Measurements from ENCODE around the gene SNTB2. TPM values are rescaled to one million over a fixed set of nuclear protein-coding genes. Genes with fewer than 3 reads are reported as not detected.
A peak's percentile ranks its signal among the peaks of the same experiment; 100 is the strongest.

SNTB2 gene
- total and polyA plus RNA-seq, 2 of the 13 experiments (the other 11 are each of a cell fraction or from before 2014, with no cell fraction given): 11.5 to 19.2 TPM

DNA sequence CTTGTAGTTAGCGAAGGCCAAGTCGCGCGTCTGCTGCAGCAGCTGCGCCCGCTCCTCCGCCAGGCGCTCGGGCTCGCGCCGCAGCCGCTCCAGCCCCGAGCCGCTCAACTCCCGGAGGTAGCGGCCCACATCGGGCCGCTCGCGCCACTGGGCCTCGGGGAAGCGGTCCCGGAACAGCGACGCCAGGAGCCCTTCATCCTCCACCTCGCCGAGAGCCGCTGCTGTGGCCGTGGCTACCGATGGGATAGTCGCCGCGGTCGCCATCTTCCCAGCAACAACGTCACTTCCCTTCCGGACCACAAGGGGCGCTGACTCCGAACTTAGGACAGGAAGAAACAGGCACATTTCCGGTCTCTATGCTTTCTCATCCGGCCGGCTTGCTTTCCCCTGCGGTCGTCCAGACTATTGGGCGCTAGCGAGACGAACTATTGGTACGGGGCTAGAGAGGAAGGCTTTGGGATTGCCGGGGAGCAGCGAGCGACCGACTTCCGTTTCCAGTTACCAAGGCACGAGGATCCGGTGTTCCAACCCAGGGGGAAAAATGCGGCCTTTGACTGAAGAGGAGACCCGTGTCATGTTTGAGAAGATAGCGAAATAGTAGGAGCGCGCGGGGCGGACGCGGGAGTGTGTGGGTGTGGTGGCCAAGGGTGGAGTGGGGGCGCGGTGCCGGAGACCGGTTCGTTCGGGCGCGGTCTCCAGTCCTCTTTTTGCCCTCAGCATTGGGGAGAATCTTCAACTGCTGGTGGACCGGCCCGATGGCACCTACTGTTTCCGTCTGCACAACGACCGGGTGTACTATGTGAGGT is 152.5 kb downstream of the SNTB2 start, which contains the start of the genes COG8 and NIP7 (continued):
- TF ChIP-seq, protein P1, sequence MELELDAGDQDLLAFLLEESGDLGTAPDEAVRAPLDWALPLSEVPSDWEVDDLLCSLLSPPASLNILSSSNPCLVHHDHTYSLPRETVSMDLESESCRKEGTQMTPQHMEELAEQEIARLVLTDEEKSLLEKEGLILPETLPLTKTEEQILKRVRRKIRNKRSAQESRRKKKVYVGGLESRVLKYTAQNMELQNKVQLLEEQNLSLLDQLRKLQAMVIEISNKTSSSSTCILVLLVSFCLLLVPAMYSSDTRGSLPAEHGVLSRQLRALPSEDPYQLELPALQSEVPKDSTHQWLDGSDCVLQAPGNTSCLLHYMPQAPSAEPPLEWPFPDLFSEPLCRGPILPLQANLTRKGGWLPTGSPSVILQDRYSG (CRISPR knock-in tag; IDR thresholded peaks at IDR 0.05): peak; percentile 65; the same call in 1 of the 2 replicates
- TF ChIP-seq ZNF292 (CRISPR knock-in tag; IDR thresholded peaks at IDR 0.05; ENCODE audit: borderline replicate concordance, low read depth): no peak
- TF ChIP-seq HDAC1 (CRISPR knock-in tag; IDR thresholded peaks at IDR 0.05): peak; percentile 96
- peak; percentile 62; the same call in 1 of the 2 replicates for TF ChIP-seq ZNF235 (CRISPR knock-in tag; IDR thresholded peaks at IDR 0.05; ENCODE audit: borderline replicate concordance)
- TF ChIP-seq, protein P2, sequence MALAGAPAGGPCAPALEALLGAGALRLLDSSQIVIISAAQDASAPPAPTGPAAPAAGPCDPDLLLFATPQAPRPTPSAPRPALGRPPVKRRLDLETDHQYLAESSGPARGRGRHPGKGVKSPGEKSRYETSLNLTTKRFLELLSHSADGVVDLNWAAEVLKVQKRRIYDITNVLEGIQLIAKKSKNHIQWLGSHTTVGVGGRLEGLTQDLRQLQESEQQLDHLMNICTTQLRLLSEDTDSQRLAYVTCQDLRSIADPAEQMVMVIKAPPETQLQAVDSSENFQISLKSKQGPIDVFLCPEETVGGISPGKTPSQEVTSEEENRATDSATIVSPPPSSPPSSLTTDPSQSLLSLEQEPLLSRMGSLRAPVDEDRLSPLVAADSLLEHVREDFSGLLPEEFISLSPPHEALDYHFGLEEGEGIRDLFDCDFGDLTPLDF (CRISPR knock-in tag; IDR thresholded peaks at IDR 0.05): peak; percentile 69; the same call in 1 of the 2 replicates
- TF ChIP-seq MAZ (IDR thresholded peaks at IDR 0.05; ENCODE audit: borderline replicate concordance, low read depth, low read length): peak; percentile 42; the same call in 1 of the 2 replicates
- peak; percentile 88 for TF ChIP-seq MAZ (CRISPR knock-in tag; IDR thresholded peaks at IDR 0.05; ENCODE audit: low read depth)
- peak; percentile 89; the same call in 1 of the 2 replicates for TF ChIP-seq ZNF556 (CRISPR knock-in tag; IDR thresholded peaks at IDR 0.05; ENCODE audit: borderline replicate concordance)
- TF ChIP-seq TRIM24 (CRISPR knock-in tag; IDR thresholded peaks at IDR 0.05): no peak
- 0 out of 2 replicates have a peak, but pooled peaks have one; percentile 13 for TF ChIP-seq ZNF138 (CRISPR knock-in tag; IDR thresholded peaks at IDR 0.05; ENCODE audit: low read depth)
- TF ChIP-seq, protein P3, sequence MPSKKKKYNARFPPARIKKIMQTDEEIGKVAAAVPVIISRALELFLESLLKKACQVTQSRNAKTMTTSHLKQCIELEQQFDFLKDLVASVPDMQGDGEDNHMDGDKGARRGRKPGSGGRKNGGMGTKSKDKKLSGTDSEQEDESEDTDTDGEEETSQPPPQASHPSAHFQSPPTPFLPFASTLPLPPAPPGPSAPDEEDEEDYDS (CRISPR knock-in tag; IDR thresholded peaks at IDR 0.05): peak; percentile 90
- TF ChIP-seq ZNF709 (CRISPR knock-in tag; IDR thresholded peaks at IDR 0.05): peak; percentile 98
- no peak; the same call in 1 of the 2 replicates for TF ChIP-seq ZNF724P (CRISPR knock-in tag; IDR thresholded peaks at IDR 0.05; ENCODE audit: borderline replicate concordance)
- 0 out of 2 replicates have a peak, but pooled peaks have one; percentile 84 for TF ChIP-seq ZSCAN30 (CRISPR knock-in tag; IDR thresholded peaks at IDR 0.05)
- TF ChIP-seq, protein P4, sequence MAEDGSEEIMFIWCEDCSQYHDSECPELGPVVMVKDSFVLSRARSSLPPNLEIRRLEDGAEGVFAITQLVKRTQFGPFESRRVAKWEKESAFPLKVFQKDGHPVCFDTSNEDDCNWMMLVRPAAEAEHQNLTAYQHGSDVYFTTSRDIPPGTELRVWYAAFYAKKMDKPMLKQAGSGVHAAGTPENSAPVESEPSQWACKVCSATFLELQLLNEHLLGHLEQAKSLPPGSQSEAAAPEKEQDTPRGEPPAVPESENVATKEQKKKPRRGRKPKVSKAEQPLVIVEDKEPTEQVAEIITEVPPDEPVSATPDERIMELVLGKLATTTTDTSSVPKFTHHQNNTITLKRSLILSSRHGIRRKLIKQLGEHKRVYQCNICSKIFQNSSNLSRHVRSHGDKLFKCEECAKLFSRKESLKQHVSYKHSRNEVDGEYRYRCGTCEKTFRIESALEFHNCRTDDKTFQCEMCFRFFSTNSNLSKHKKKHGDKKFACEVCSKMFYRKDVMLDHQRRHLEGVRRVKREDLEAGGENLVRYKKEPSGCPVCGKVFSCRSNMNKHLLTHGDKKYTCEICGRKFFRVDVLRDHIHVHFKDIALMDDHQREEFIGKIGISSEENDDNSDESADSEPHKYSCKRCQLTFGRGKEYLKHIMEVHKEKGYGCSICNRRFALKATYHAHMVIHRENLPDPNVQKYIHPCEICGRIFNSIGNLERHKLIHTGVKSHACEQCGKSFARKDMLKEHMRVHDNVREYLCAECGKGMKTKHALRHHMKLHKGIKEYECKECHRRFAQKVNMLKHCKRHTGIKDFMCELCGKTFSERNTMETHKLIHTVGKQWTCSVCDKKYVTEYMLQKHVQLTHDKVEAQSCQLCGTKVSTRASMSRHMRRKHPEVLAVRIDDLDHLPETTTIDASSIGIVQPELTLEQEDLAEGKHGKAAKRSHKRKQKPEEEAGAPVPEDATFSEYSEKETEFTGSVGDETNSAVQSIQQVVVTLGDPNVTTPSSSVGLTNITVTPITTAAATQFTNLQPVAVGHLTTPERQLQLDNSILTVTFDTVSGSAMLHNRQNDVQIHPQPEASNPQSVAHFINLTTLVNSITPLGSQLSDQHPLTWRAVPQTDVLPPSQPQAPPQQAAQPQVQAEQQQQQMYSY (CRISPR knock-in tag; IDR thresholded peaks at IDR 0.05): peak; percentile 74
- TF ChIP-seq BORCS8-MEF2B (CRISPR knock-in tag; IDR thresholded peaks at IDR 0.05): peak; percentile 29; the same call in 1 of the 2 replicates
- no peak for TF ChIP-seq ZNF572 (CRISPR knock-in tag; IDR thresholded peaks at IDR 0.05)
- peak; percentile 94 for TF ChIP-seq CREM (IDR thresholded peaks at IDR 0.05)
- no peak; the same call in 1 of the 2 replicates for TF ChIP-seq CREM (CRISPR knock-in tag; IDR thresholded peaks at IDR 0.05)
- TF ChIP-seq TFDP1 (CRISPR knock-in tag; IDR thresholded peaks at IDR 0.05; ENCODE audit: borderline replicate concordance): peak; percentile 76; the same call in 1 of the 2 replicates
- 0 out of 2 replicates have a peak, but pooled peaks have one; percentile 17 for TF ChIP-seq IRX3 (CRISPR knock-in tag; IDR thresholded peaks at IDR 0.05; ENCODE audit: borderline replicate concordance, low read depth)
